Activated T-cell treated with anti-CD3 and anti-CD28 coated beads for 24 hours (primary cell): ENCODE results near the gene MYL2.

Source experiments
- DNase-seq: peaks from one replicate; pipeline ENCODE4 v3.0.0-alpha.2; 2020; ENCODE audit warnings: low read depth

The MYL2 gene

GRCh38 chr12:110896559-110896958, 23.8 kb downstream of the MYL2 start:
- no peak for DNase-seq

DNA sequence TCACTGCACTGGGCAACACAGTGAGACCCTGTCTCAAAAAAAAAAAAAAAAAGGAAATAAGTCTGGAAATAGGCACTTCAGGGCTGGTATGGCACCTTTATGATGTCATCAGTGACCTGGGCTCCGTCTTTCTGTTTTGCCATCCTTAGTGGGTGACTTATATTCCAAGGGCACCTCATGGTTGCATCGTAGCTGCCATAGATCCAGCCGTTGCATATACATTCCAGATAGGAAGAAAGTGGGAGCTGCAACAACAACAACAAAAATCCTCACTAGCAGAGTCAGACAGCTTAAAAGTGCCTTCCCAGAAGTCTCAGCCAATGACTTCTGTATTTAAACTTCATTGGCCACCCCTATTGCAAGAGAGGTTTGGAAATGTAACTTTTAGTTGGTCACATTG, 26.4 kb downstream of the MYL2 start:
- no peak for DNase-seq

GRCh38 chr12:110889361-110889760, 31.0 kb downstream of the MYL2 start:
- no peak for DNase-seq

DNA sequence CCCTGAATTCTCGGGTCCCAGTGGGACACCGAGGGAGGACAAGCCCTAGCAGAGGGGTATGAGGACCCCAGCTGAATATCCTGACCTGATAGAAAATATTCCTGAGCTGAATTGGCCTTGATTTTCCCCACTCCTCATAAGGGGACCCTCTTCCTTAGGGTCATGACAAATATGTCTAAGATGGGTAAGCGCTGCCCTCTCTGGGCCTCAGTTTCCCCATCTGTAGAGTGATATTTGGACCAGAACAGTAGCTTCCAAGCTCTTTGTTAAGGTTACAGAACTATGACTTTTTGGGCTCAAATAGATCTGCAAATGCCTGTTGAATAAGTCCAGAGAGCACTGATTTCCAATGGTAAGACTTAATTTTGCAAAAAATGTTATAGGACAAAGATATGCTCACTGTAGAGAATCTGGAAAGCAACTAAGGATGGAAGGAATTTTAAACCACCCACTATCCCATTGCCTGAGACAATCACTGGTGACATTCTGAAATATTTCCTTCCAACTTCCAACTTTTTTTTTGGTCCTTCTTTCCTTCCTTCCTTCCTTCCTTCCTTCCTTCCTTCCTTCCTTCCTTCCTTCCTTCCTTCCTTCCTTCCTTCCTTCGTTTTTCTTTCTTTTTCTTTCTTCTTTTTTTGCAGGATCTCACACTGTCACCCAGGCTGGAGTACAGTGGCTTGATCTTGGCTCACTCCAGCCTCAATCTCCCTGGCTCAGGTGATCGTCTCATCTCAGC, 32.0 kb downstream of the MYL2 start:
- no peak for DNase-seq

- no peak for DNase-seq
Observed at GRCh38 chr12:110885152-110885840, 35.1 kb downstream of the MYL2 start.

DNA sequence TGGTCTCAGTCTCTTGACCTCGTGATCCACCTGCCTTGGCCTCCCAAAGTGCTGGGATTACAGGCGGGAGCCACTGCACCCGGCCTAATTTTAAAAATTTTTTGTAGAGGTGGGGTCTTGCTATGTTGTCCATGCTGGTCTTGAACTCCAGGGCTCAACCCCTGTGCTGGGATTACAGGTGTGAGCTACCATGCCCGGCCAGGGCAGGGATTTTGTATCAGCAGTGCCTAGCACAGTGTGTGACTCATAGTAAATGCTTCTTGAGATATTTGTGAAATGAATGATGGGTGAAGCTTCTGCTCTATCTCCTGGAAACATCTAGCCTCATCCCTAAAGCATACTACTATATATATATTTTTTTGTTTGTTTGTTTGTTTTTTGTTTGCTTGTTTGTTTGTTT, 37.1 kb downstream of the MYL2 start:
- no peak for DNase-seq

DNA sequence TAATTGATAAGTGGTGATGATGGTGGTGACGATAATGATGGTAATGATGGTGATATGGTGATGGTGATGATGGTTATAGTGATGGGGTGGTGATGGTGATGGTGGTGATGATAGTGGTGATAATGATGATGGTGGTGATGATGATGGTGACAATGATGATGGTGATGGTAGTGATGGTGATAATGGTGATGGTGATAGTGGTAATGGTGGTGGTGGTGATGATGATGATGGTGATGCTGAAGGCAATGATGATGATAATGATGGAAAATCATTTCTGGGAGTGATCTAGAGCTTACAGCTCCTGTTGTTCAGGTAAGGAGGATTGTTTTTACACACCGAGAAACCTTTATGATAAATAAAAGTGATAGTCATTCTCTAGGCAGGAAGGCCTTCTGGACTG, 39.7 kb downstream of the MYL2 start:
- DNase-seq = no peak

- no peak for DNase-seq
Observed at GRCh38 chr12:110874781-110875180, 45.6 kb downstream of the MYL2 start.

- DNase-seq = no peak
Observed at GRCh38 chr12:110874351-110874750, 46.0 kb downstream of the MYL2 start.

DNA sequence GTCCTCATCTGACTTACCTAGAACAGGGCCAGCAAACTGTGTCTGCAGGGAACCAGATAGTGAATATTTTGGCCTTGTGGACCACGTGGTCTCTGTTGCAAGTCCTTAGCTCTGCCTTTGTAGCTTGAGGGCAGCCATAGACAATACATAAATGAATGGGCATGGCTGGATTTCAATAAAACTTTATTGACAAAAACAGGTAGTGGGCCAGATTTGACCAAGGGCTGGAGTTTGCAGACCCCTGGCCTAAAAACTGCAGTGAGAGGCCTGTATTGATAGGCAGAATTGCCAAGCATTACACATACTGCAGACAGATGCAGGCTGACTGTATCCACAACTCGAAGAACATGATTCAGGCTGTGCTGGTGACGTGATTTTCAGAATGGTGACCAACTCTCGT, 48.3 kb downstream of the MYL2 start:
- DNase-seq = no peak

DNA sequence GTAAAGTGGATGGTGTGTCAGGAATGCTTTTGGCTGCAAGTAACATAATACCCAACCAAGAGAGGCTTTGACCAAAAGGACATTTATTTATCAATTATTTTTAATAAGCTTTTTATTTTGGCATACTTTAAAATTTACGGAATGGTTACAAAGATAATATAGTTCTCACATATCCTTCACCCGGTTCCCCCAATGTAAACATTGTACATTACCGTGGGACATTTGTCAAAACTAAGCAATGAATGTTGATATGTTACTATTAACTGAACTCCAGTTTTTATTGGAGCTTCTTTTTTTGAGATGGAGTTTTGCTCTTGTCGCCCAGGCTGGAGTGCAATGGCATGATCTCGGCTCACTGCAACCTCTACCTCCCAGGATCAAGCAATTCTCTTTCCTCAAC, 50.6 kb downstream of the MYL2 start:
- DNase-seq = no peak

DNA sequence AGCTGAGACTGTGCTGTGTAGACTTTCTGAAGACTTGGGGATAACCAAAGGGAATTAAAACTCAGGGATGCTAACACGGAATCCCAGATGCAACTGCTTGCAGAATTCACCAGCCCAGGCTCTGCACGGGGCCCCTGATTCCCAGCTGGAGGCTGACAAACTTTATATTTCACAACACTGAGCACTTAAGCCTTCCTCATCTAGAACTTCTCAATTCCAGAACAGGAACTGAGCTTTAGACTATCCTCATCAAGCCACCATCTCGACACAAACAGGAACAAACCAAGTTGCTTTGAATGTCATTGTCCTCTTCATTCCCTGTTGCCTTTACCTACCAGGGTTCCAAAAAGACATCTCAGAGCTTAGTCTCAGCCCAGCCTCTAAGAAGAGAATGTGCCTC, 51.4 kb downstream of the MYL2 start:
- DNase-seq = no peak

GRCh38 chr12:110865521-110865920, 54.9 kb downstream of the MYL2 start:
- no peak for DNase-seq

- no peak for DNase-seq
Observed at GRCh38 chr12:110863161-110863560, 57.2 kb downstream of the MYL2 start.

GRCh38 chr12:110862329-110862728, 58.0 kb downstream of the MYL2 start:
- DNase-seq = no peak

DNA sequence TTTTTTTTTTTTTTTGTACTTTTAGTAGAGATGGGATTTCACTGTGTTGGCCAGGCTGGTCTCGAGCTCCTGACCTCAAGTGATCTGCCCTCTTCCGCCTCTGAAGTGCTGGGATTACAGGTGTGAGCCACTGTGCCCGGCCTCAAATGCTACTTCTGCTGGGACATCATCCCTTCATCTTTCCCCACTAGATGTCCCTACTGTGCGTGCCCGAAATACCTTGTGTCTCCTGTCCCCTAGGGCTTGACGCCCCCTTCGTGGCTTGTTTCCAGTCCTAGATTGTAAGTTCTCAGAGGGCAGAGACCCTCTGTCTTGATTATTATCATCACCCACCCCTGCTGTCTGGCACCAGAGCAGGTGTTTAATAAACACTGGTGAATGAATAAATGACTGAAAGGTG, 58.6 kb downstream of the MYL2 start:
- DNase-seq = no peak
